OCI-M1 (cell line): ENCODE measurements around the gene GAS2L3.

Source experiments
- DNase-seq: peaks from one replicate; lab custom pipeline; 2025; lab: John Stamatoyannopoulos, UW

The GAS2L3 gene

DNA sequence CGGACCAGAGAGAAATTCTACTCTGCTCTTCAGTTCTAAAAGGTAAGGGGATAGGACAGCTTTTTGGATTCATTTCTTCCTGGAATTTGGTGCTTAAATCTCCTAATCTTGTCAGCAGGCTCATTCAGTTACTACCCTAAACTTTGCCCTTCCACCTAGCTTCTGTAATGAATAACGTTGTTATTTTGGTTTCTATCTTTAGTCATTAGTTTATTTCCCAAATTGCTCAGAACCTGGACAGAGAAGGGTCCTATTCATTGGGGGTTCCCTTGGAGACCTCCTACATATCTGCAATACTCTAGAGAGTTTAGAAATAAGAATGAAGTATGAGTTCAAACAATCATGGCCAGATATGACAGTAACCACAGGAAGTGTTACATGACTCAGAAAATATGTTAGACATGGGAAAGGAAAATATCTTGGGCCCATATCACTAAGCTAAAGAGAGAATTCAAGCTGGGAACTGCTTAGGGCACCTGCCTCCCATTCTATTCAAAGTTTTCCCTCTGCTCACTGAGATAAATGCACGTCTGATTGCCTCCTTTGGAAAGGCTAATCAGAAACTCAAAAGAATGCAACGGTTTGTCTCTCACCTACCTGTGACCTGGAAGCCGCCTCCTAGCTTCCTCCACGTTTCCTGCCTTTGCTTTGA, 87.9 kb downstream of the GAS2L3 start:
- no peak for DNase-seq

DNA sequence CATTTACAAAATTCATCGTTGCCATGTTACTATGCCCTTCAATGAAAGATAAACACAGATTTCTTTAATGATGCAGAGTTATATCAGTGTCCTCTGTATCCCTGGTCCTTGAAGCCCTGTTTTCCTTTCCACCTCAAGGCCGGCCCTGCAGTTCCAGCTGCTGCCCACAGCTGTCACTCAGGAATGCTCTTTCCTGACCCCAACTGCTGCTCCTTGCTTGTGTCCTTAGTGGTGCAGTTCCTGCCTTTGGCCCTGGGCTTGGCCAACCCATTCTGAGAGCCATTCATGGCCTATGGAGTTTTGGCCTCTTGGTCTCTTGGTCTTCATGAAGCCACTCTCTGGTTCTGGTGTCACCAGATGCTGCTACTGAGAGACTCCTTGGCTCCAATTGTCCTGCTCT, 93.1 kb downstream of the GAS2L3 start:
- no peak for DNase-seq

DNA sequence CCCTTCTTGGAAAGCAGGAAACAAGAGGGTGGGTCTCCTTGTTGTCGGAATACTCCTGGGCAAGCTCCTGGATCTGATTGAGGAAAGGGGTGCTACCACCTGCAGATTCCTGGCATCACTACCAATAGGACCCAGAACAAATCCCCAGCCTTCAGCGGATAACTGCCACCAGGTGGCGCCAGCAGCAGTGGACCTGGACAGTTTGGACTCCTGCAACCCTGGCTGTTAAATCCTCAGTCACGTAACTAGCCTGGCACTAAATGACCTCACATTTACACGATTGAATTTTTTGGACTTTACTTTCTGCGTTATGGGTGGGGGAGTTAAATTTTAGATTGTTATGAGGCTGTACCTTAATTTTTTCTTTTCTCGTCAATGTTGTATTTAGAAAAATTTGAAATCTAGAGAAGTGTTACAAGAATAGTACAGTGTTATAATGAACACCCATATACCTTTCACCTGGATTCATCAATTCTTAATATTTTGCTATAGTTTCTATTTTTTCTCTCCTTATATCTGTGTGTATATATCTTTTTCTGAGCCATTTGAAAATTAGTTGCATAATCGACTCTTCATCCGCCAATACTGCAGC, 95.6 kb downstream of the GAS2L3 start:
- peak; percentile 70 for DNase-seq

DNA sequence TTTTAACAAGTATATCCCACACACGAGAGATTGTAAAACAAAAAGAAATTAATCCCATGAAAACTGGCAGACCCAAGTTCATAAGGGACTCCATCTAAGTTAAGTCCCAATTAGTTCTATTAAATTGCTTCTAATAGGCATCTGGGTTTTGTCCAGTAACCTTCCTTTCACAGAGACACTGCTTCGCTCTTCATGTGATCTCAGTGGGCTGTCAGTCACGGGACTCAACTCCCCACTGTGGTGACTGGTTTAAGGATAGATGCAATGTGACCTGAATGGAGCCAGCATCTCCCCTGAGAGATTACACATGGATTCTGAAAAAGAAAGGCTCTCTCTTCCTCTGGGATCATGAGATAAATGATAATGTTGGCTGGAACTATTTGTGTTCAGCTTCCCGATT, 96.4 kb downstream of the GAS2L3 start:
- DNase-seq, result no peak

DNA sequence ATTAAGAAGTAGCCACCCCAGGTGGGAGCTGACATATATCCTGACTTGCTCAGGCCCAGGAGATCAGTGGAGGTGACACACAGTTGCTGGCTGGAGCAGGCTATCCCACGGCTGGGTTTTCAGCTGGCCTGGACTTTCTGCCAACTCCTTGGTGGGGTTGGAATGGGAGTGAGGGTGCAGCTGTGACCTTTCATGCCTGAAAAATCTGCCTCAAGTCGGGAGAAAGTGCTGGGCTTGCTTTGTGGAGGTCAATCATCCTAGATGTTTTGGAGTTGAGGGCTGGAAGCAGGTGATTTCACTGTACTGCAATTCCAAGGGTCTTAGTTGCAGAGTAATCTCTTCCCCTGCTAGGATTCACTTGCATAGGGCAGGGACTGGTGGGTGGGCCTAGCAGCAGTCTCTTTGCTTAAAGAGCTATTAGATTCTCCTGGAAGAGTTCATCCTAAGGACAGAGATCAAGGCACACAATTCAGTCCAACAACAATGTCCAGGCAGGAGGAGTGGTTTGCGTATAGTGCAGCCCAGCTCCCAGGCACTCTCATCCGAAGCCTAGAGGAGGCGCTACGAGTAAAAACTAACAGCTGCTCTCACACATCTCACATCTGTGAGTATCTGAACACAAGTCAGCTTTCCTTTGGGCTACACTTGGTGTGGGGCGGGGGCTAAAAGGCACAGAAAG, 98.1 kb downstream of the GAS2L3 start:
- no peak for DNase-seq

DNA sequence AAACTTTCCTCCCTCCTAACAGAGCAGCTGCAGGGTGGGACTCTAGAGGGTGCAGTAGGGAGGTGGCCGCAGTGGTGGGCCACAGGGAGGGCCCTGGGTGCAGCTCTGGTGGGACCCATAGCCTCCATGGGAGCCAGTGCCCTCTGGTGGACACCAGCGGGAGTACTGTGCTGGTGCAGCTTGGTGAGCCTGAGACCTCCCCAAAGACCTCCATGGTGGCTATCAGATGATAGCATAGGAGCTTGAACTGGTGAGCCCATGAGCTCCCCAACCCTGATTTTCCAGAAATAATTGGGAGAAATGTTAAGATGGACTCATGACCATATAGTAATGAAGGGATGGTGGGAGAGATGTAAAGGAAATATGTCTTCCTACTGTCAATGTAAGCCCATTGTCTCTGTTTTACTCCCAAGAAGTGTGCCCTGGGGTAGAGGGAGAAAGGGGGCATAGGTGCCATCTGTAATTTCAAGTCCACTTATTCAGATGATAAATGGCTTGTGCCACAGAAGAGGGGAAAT, 98.7 kb downstream of the GAS2L3 start:
- DNase-seq, result peak; percentile 39

DNA sequence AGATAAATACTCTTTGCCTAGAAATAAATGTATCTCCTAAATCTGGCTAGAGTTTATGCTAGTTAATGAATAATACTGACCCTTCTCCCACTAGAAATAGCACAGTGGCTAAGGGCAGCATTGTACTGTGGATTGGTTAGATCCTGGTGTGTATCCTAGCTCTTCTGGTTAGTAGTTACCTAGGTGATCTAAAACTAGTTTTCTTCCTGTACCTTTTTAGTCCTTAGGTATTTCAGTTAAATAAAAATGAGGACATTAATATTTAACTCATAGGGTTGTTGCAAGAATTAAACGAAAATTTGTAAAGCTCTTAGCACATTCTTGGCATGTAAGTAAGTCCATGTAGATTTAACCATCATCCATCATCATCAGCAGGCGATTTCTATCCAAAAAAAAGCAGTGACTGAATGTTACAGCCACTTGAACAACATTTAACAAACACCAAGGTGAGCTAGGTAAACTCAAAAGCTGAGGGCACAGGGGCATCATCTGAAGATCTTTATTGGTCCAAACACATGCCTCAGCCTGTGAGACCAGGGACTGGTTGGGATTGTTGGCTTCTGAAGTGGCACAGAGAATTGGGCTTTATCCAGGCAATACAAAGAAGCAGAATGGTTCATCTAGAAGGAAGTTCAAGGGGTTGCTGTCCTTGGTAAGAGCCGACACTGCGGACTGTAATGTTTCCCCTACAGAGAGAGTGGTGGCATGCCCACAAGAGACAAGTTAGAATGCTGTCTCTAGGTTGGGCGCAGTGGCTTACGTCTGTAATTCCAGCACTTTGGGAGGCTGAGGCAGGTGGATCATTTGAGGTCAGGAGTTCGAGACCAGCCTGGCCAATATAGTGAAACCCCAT, 100.8 kb downstream of the GAS2L3 start:
- DNase-seq, result no peak
